HG02938 (cell line): Measurements from ENCODE around the gene AIG1.
"Not testable (repeated sequence)": the region's sequence is repeated elsewhere in the genome, so short reads cannot be mapped to it uniquely, and the experiment has no call there.

ENCODE experiments used
- ATAC-seq: cut with Tn5 transposase; IDR thresholded peaks from one replicate; pipeline ENCODE4 v1.9.1; 2021; ENCODE audit warnings: mild to moderate bottlenecking, moderate library complexity; ENCODE audit not compliant: unreplicated experiment

AIG1 gene

GRCh38 chr6:143313163-143313562, 252.5 kb downstream of the AIG1 start:
- no peak for ATAC-seq

DNA sequence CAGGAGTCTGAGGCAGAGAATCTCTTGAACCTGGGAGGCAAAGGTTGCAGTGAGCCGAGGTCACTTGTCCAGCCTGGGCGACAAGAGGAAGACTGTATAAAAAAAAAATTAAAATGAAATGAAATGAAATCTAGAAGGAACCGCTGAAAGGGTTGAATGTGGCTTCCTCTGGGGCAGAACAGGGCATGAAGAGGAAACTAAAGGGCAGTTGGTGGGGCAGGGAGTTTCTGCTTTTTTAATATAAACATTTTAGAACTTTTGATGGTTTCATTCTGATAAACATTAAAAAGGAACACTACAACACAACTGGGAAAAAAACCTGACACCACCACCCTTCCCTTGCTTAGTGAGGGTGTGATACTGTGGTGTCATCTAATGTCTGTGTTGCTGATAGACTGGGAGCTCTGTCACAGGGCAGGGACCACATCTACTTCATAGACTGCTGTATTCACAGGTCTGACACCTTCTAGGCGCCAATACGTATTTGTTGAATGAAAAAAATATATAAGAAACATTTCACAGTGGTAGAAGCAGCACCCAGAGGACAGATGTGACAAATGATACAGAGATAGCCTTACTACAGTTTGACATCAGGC, 260.9 kb downstream of the AIG1 start:
- no peak for ATAC-seq

GRCh38 chr6:143322386-143322785, 261.7 kb downstream of the AIG1 start:
- no peak for ATAC-seq

DNA sequence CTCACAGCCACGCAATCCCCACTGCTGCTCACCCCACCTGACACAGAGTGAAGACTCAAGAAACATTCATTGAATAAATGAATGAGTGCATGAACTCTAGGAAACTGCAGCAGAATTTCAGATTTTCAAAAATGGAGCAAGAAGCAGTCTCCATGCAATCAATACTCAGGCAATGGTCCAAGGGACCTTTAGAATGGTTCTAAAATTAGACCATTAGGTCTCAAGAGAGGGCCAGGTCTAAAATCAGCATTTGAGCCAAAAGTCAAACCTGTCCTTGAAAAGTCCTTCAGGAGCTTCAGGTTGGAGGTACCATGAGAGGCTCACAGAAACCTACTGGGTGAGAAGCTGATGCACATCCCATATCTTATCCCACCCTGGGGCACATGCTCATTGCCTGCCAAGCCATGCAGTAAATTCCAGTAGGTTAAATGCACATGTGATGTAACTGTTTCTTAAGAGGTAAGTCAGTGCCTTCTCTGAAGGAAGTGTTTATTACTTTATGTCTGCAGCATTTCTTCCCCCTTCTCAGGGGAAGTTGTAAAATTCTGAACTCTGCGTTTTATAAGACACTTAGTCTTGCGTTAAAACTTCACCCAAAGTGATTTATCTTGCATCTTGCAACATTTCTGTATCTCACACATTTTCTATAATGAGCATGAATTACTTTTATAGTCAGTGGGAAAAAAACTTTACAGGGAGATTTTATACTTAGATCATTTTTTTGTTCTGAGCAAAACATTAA, 263.2 kb downstream of the AIG1 start:
- no peak for ATAC-seq

GRCh38 chr6:143325379-143326140, 264.9 kb downstream of the AIG1 start:
- no peak for ATAC-seq

GRCh38 chr6:143328876-143329275, 268.2 kb downstream of the AIG1 start:
- ATAC-seq, result no peak

DNA sequence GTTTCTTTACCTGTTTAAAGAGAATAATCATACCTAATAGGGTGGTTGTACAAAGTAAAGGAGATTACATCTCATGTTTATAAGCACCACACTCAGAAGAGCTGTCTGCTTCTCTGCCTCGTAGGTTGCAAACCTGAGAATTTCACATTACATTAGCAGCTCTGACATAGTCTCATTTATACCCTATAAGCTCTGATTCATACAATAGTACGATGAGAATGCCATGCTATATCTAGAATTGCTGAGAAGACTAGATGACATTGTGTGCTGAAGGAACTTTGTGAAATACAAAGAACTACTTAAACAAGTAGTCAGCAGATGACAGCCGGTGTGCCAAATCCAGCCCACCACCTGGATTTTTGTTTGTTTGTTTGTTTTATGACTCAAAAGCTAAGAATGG, 268.6 kb downstream of the AIG1 start:
- ATAC-seq, result no peak

DNA sequence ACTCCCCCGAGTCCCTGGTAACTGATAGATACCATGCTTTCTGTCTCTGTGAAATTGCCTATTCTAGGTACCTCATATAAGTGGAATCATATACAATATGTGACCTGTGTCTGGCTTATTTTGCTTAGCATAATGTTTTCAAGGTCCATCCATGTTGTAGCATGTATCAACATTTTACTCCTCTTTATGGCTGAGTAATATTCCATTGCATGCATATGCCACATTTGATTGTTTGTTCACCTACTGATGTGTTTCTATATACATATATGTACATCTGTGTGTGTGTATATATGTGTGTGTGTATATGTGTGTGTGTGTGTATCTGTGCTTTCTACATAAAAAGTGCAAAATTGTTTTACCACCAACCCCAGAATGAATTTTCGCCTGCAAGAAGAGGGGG, 270.7 kb downstream of the AIG1 start:
- no peak for ATAC-seq

DNA sequence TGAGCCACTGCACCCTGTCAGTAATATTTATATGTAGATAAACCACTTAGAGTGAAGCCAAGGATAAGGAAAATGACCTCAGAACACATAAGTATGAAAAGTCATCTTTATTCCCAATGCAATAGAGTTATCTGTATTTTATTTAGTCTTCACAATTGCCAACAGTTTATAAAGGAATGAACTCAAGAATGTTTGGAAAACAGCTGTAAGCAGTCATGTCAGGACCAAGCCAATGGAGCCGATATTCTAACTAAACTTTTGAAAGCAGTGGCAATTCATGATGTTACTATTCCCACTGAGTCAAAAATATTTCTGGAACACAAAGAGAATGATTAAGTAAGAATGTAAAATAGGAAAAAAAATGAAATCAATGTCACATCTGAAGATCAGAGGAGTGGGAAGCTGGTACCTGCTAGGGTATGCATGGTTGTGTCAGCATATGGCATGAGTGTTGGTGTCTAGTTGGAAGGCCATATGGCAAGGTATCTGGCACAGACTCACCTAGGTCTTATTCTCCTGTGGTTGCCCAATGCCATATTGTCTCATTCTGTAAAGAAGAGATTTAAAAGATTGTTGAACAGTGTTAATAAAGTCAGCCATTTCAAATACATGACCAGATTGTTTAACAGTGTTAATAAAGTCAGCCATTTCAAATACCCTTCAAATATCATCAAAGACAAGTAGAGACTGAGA, 271.6 kb downstream of the AIG1 start:
- ATAC-seq, result no peak

DNA sequence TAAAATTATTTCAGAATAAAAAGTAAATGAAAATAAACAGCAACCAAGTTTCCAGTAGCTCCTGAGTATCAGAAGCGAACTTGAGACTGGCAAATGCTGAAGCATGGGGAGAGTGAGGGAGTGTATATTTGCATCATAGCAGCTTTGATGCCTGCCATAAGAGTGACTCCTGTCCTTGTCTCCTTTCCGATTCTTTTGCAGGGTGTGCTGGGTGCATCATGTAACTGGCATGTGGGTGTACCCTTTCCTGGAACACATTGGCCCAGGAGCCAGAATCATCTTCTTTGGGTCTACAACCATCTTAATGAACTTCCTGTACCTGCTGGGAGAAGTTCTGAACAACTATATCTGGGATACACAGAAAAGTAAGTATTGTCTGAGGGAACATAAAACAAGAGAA, 272.4 kb downstream of the AIG1 start:
- no peak for ATAC-seq

DNA sequence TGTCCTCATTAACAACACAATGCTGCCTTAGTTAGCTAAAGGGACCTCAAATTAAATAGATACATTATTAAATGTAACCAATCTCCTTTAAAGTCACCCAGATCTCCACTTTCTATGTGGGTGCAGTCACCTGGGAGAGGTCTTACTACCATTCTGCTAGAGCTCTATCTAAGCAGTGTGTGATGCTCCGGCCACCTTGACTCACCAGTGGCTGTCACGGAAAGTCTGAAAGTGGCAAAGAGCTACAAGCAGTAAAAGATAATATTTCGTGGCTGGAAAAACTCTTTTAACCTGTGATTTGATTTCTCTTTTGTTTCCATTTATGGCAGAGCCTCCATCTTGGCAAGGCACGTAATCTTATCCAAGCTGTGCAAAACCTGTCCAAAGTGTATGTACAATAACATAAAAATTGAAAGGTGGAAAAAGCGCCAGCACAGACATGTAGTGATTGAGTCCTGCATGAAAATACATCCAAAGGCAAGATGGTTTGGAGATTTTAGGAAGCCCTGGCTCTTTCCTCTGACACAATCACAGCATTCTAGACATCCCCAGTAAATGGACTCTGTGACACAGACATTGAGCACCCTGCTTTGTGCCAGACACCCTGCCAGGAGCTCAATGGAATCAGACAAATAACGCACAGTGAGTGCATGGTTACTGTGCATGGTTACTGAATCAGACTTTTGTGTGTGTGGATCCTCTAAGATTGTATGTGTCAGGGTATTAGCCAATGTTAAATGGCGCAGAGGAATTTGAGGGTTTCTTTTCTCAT, 273.2 kb downstream of the AIG1 start:
- ATAC-seq, result no peak

DNA sequence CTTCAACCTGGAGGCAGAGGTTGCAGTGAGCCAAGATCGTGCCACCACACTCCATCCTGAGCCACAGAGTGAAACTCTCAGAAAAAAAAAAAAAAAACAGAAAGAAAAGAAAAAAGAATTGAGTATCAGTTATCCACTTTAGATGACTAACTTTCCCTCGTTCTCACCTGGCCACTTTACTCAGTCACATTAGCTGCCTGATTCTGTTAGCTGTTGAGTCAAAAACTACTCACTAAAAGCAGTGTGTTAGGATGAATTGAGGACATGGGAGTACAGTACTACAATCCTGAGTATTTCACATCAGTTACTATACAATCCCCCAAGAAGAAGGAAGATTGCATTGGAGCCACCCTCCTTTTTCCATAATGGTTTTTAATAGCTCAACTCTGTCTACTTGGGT, 275.2 kb downstream of the AIG1 start:
- no peak for ATAC-seq

DNA sequence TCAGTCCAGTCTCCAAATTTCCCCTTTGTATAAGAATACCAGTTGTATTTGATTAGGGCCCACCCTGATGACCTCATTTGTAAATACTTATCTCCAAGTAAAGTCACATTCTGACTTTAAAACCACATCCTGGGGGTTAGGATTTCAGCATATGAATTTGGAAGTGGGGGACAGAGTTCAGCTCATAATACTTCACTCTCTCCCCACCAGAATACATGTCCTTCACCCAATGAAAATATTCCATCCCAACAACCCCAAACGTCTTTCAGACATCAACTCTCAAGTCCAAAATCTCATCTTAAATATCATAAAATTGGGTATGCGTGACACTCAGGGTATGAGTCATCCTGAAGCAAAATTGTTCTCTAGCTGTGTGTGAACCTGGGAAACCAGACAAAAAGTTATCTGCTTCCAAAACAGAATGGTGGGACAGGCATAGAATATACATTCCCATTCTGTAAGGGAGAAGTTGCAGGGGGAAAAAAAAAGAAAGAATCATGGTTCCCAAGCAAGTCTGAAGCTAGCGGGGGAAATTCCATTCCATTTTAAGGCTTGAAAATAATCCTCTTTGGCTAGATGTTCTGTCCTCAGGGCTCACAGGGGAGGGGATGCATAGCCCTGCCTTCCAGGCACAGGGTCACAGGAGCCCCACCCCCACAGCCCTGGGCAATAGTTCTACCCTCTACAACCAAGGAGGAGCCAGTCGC, 275.9 kb downstream of the AIG1 start:
- no peak for ATAC-seq

GRCh38 chr6:143337201-143337949, 276.7 kb downstream of the AIG1 start:
- ATAC-seq, result no peak

- ATAC-seq, result no peak
These were observed 278.5 kb downstream of the AIG1 start for GRCh38 chr6:143339223-143339622.

- not testable (repeated sequence) for ATAC-seq
These were observed 284.8 kb downstream of the AIG1 start for GRCh38 chr6:143345477-143345876.

DNA sequence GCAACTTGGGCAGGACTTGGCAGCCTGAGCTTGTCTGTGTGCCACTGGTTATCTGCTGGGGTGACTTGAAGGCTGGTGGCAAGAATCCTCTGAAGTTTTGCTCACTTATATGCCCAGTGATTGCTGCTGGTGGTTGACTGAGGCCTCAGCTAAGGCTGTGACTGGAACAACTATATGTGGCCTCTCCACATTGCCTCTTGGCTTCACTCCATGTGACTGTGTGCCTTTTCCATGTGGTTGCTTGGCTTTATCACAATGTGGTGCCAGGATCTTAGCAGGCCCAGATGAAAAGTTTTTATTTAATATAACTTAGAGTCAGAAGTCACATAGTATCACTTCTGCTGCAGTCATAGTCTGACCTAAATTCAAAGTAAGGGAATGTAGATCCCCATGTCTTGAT, 285.3 kb downstream of the AIG1 start:
- ATAC-seq, result no peak

DNA sequence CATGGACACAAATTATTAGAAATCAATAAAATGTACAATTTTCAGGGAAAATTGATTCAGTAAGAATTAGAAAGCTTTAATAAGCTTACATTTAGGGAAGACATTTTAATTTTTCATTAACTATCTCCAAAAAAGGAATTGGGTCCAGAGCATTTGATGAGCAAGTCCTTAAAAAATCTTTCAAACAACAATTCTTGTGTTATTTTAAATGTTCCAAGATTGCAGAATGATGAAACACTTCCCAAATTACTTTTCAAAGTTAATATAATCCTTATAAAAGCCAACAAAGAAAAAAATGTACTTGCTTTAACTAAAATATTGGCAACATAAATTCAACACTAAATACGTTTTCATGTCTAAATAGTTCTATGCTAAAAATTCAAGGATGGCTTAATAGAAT, 287.8 kb downstream of the AIG1 start:
- ATAC-seq, result no peak

DNA sequence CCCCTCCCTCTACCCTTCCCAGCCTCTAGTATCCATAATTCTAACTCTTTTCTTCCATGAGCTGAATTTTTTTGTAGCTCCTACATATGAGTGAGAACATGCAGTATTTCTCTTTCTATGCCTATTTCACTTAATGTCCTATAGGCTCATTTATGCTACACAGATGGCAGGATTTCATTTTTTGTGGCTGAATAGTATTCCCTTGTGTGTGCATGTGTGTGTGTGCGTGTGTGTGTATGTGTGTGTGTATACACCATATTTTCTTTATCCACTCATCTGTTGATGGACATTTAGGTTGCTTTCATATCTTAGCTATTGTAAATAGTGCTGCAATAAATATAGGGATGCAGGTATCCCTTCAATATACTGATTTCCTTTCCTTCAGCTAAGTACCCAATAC, 288.8 kb downstream of the AIG1 start:
- no peak for ATAC-seq
